Neural progenitor cell (in vitro differentiated cells): Measurements from ENCODE around the gene BAG5. TPM values are rescaled to one million over a fixed set of nuclear protein-coding genes. Genes with fewer than 3 reads are reported as not detected.

Experiments used
- DNase-seq: peaks from one replicate; pipeline ENCODE4 v3.0.0-alpha.2; 2016; ENCODE audit warnings: low spot score
- H2AFZ ChIP-seq: fragments of 200-600 bp; sonication (generic); replicated peaks from 2 replicates; pipeline ENCODE4 v1.6.1; 2016; ENCODE audit warnings: antibody characterized with exemption
- H3F3A ChIP-seq: fragments of 200-600 bp; sonication (generic); 2 replicates; pipeline ENCODE4 v1.6.1; 2016; ENCODE audit warnings: antibody characterized with exemption, low read depth
- H3K27ac ChIP-seq: fragments of 200-600 bp; sonication (generic); 2 replicates; pipeline ENCODE4 v1.5.1; 2016; ENCODE audit warnings: mild to moderate bottlenecking
- H3K27me3 ChIP-seq: fragments of 200-600 bp; sonication (generic); 2 replicates; pipeline ENCODE4 v1.6.1; 2016; ENCODE audit warnings: mild to moderate bottlenecking, moderate library complexity
- H3K36me3 ChIP-seq: fragments of 200-600 bp; sonication (generic); 2 replicates; pipeline ENCODE4 v1.5.1; 2016
- H3K4me1 ChIP-seq: fragments of 200-600 bp; sonication (generic); 2 replicates; pipeline ENCODE4 v1.6.1; 2016; ENCODE audit warnings: mixed run types
- H3K4me2 ChIP-seq: fragments of 200-600 bp; sonication (generic); 2 replicates; pipeline ENCODE4 v1.6.1; 2016
- H3K4me3 ChIP-seq: fragments of 200-600 bp; sonication (generic); 2 replicates; pipeline ENCODE4 v1.5.1; 2016
- H3K79me2 ChIP-seq: fragments of 200-600 bp; sonication (generic); 2 replicates; pipeline ENCODE4 v1.6.1; 2016; ENCODE audit warnings: low read depth
- H3K9ac ChIP-seq: fragments of 200-600 bp; sonication (generic); 2 replicates; pipeline ENCODE4 v1.6.1; 2016
- H3K9me3 ChIP-seq: fragments of 200-600 bp; sonication (generic); 2 replicates; pipeline ENCODE4 v1.5.1; 2016; ENCODE audit warnings: low read depth
- H4K20me1 ChIP-seq: fragments of 200-600 bp; sonication (generic); 2 replicates; pipeline ENCODE4 v1.6.1; 2016; ENCODE audit warnings: low read depth
- H3K27ac Mint-ChIP-seq: 3 replicates; pipeline ENCODE4 v1.8.0; 2021; ENCODE audit warnings: mixed read lengths
- H3K27me3 Mint-ChIP-seq: 2 replicates; pipeline ENCODE4 v1.8.0; 2022; ENCODE audit warnings: low read depth, mild to moderate bottlenecking, inconsistent platforms, moderate library complexity, mixed read lengths; ENCODE audit not compliant: insufficient read depth
- H3K36me3 Mint-ChIP-seq: 3 replicates; pipeline ENCODE4 v1.8.0; 2021; ENCODE audit warnings: mixed read lengths
- H3K4me1 Mint-ChIP-seq: 3 replicates; pipeline ENCODE4 v1.8.0; 2021; ENCODE audit warnings: mixed read lengths
- H3K4me3 Mint-ChIP-seq: 3 replicates; pipeline ENCODE4 v1.8.0; 2021; ENCODE audit warnings: mild to moderate bottlenecking, moderate library complexity, mixed read lengths
- H3K9me3 Mint-ChIP-seq: 3 replicates; pipeline ENCODE4 v1.8.0; 2020; ENCODE audit warnings: mixed read lengths
- CTCF ChIP-seq: fragments of 200-600 bp; sonication (generic); IDR thresholded peaks from 2 replicates; pipeline ENCODE4 v1.5.1; 2017; ENCODE audit warnings: antibody characterized with exemption, mild to moderate bottlenecking
- EZH2 ChIP-seq: fragments of 200-600 bp; sonication (generic); IDR thresholded peaks from 2 replicates; pipeline ENCODE4 v1.6.1; 2017; ENCODE audit warnings: antibody characterized with exemption, mild to moderate bottlenecking, moderate library complexity
- EZH2phosphoT487 ChIP-seq: fragments of 200-600 bp; sonication (generic); IDR thresholded peaks from 2 replicates; pipeline ENCODE4 v1.6.1; 2017; ENCODE audit warnings: antibody characterized with exemption
- total RNA-seq: library from RNA; depleted of rRNA; stranded (reverse); fragments of >200 nt; gene quantifications from 2 replicates; pipeline ENCODE4 v1.2.3, GENCODE V29; 2015; ENCODE audit warnings: low replicate concordance

BAG5 gene
- total RNA-seq, 1 donor from 2014 or later, result 59.9 TPM

- H3K4me3 Mint-ChIP-seq, result peak overlapping the region; percentile 81
- H2AFZ ChIP-seq, result no peak overlapping the region
- H3K4me2 ChIP-seq, result peak overlapping the region; percentile 85
- peaks cover 10% of the 10 kb centered on the region for H3K79me2 ChIP-seq
- no peaks in the 10 kb centered on the region for H3K36me3 ChIP-seq
- peaks cover 61% of the 10 kb centered on the region for H3F3A ChIP-seq
- H3K4me1 Mint-ChIP-seq, result peaks cover 44% of the 10 kb centered on the region
- peak overlapping the region; percentile 63 for H3K4me3 ChIP-seq
- H3K9ac ChIP-seq, result no peak overlapping the region
- no peak for TF ChIP-seq EZH2phosphoT487
- no peak for DNase-seq
- peaks cover 33% of the 10 kb centered on the region for H3K27me3 ChIP-seq
- peaks cover 6% of the 10 kb centered on the region for H3K36me3 Mint-ChIP-seq
- H3K27ac ChIP-seq, result no peak overlapping the region
- no peak overlapping the region for H3K27ac Mint-ChIP-seq
- H3K9me3 Mint-ChIP-seq, result no peaks in the 10 kb centered on the region
- peaks cover 48% of the 10 kb centered on the region for H3K4me1 ChIP-seq
- H4K20me1 ChIP-seq, result peaks cover 42% of the 10 kb centered on the region
- H3K27me3 Mint-ChIP-seq, result peaks cover 8% of the 10 kb centered on the region
- H3K9me3 ChIP-seq, result no peaks in the 10 kb centered on the region
Measured at GRCh38 chr14:103520269-103520656, 42.2 kb downstream of the BAG5 start.

- Histone ChIP-seq H3K27me3 (peaks cover 33% of the 10 kb centered on the region), H3K4me3 (no peak overlapping the region), H2AFZ (no peak overlapping the region), H3K79me2 (peaks cover 10% of the 10 kb centered on the region), H3K9ac (no peak overlapping the region), H4K20me1 (peaks cover 42% of the 10 kb centered on the region), H3K27ac (no peak overlapping the region), H3K9me3 (no peaks in the 10 kb centered on the region), H3K36me3 (no peaks in the 10 kb centered on the region), H3F3A (peaks cover 61% of the 10 kb centered on the region), H3K4me1 (peaks cover 48% of the 10 kb centered on the region), H3K4me2 (peak overlapping the region; percentile 85)
- Mint-ChIP-seq H3K4me1 (peaks cover 40% of the 10 kb centered on the region), H3K4me3 (peak overlapping the region; percentile 81), H3K9me3 (no peaks in the 10 kb centered on the region), H3K36me3 (peaks cover 6% of the 10 kb centered on the region), H3K27me3 (peaks cover 8% of the 10 kb centered on the region), H3K27ac (peak overlapping the region; percentile 31)
- TF ChIP-seq EZH2, result no peak
- no peak for DNase-seq
Measured at GRCh38 chr14:103519837-103520212, 42.6 kb downstream of the BAG5 start.

DNA sequence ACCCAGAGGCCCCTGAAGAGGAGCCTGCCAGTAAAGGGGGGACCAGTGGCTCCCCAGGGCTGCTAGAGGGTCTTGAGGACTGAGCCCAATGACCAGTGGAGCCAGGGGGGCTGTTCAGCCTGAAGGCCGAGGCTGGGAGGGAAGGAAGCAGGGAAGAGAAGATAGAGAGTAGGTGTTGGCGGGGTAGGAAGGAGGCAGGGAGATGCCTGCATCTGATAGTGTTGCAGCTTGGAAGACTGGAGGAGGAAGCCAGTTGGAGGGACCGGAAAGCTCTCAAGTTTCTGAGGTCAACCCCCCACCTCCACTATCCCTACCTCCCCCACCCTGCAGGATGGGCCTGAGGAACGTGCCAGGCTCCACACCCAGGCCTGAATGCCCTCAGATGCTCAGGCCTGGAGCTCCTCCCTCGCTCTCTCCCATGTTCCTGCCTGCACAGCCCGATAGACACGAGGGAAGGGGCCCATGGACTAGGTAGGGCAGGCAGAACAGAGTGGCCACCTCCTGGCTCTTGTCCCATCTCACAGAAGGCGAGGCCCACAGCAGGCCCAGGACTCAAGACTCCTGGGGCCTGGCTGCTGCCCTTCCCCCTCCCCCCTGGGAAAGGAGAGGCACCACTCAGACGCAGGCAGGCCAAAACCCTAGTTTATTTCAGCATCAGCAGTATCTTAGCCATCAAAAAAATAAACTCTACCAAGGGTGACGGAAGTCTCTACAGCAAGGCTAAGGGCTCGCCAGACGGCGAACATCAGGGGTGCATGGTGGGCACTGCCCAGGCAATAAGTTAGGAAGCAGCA is 43.2 kb downstream of the BAG5 start:
- Mint-ChIP-seq H3K36me3 (peaks cover 6% of the 10 kb centered on the region), H3K27me3 (peaks cover 8% of the 10 kb centered on the region), H3K4me1 (peaks cover 39% of the 10 kb centered on the region), H3K27ac (peak overlapping the region; percentile 31), H3K4me3 (peak overlapping the region; percentile 81), H3K9me3 (no peaks in the 10 kb centered on the region)
- no peak for DNase-seq
- Histone ChIP-seq H2AFZ (no peak overlapping the region), H3K27me3 (peaks cover 27% of the 10 kb centered on the region), H3F3A (peaks cover 55% of the 10 kb centered on the region), H4K20me1 (peaks cover 42% of the 10 kb centered on the region), H3K4me3 (no peak overlapping the region), H3K9me3 (no peaks in the 10 kb centered on the region), H3K79me2 (peaks cover 10% of the 10 kb centered on the region), H3K9ac (no peak overlapping the region), H3K4me1 (peaks cover 42% of the 10 kb centered on the region), H3K4me2 (peak overlapping the region; percentile 14), H3K27ac (no peak overlapping the region), H3K36me3 (no peaks in the 10 kb centered on the region)
- no peak for TF ChIP-seq CTCF
- TF ChIP-seq EZH2, result no peak
- TF ChIP-seq EZH2phosphoT487, result no peak

- H3K4me1 ChIP-seq, result peaks cover 41% of the 10 kb centered on the region
Measured at GRCh38 chr14:103518422-103519042, 43.9 kb downstream of the BAG5 start.

More at GRCh38 chr14:103518422-103519042, 43.9 kb downstream of the BAG5 start:
- peak overlapping the region; percentile 14 for H3K4me2 ChIP-seq
- TF ChIP-seq EZH2phosphoT487 (no peak), EZH2 (no peak), CTCF (peak; percentile 97)
- DNase-seq, result peak; percentile 83
- no peaks in the 10 kb centered on the region for H3K9me3 ChIP-seq
- peaks cover 42% of the 10 kb centered on the region for H4K20me1 ChIP-seq
- H3K4me3 ChIP-seq, result no peak overlapping the region
- Mint-ChIP-seq H3K9me3 (no peaks in the 10 kb centered on the region), H3K4me1 (peaks cover 33% of the 10 kb centered on the region), H3K27me3 (peaks cover 3% of the 10 kb centered on the region), H3K36me3 (peaks cover 6% of the 10 kb centered on the region), H3K27ac (no peak overlapping the region), H3K4me3 (peak overlapping the region; percentile 41)
- peaks cover 10% of the 10 kb centered on the region for H3K79me2 ChIP-seq
- H3K27ac ChIP-seq, result no peak overlapping the region
- no peak overlapping the region for H3K9ac ChIP-seq
- peaks cover 20% of the 10 kb centered on the region for H3K27me3 ChIP-seq
- peaks cover 50% of the 10 kb centered on the region for H3F3A ChIP-seq
- H3K36me3 ChIP-seq, result no peaks in the 10 kb centered on the region
- no peak overlapping the region for H2AFZ ChIP-seq
